IMR-90 (cell line): Measurements from ENCODE around the gene ZFR2. TPM values are rescaled to one million over a fixed set of nuclear protein-coding genes. Genes with fewer than 3 reads are reported as not detected.

Experiments
- ATAC-seq: fragments of 200-7000 bp; cut with Tn5 transposase; 2 replicates; pipeline ENCODE4 v1.9.1; 2020; ENCODE audit warnings: low read depth, mild to moderate bottlenecking, moderate library complexity
- BruUV-seq: library from RNA; stranded (reverse); fragments of 400-500 nt; replicated peaks from 2 replicates; lab custom pipeline; 2021; lab: Mats Ljungman, UMichigan
- CTCF ChIA-PET: fragments of 300-600 bp; formaldehyde crosslinking; extraction: SDS; loops from one replicate; lab custom pipeline; 2021; ENCODE audit warnings: antibody characterized with exemption; lab: Yijun Ruan, JAX
- POLR2A ChIA-PET: fragments of 300-600 bp; sonication (Branson Sonifier 250); formaldehyde crosslinking; loops from one replicate; lab custom pipeline; 2022; ENCODE audit warnings: antibody characterized with exemption; ENCODE audit not compliant: unreplicated experiment; lab: Charles Lee
- DNase-seq: peaks from one replicate; pipeline ENCODE4 v3.0.0; 2013
- H2AFZ ChIP-seq: replicated peaks from 2 replicates; pipeline ENCODE3; 2013; ENCODE audit warnings: low read length, mild to moderate bottlenecking; ENCODE audit not compliant: poor library complexity
- H2AK5ac ChIP-seq: 2 replicates; pipeline ENCODE4 v1.6.1; 2013; ENCODE audit warnings: low read depth, low read length, inconsistent platforms
- H2AK9ac ChIP-seq: replicated peaks from 2 replicates; pipeline ENCODE3; 2013; ENCODE audit warnings: mild to moderate bottlenecking, low read depth, low read length, moderate library complexity; ENCODE audit not compliant: poor library complexity
- H2BK120ac ChIP-seq: 2 replicates; pipeline ENCODE4 v1.6.1; 2013; ENCODE audit warnings: low read depth, low read length, inconsistent platforms
- H2BK15ac ChIP-seq: 3 replicates; pipeline ENCODE4 v1.6.1; 2013; ENCODE audit warnings: low read depth, low read length, inconsistent platforms
- H2BK20ac ChIP-seq: 2 replicates; pipeline ENCODE4 v1.6.1; 2013; ENCODE audit warnings: low read depth, mild to moderate bottlenecking, inconsistent platforms, low read length, moderate library complexity
- H2BK5ac ChIP-seq: 2 replicates; pipeline ENCODE4 v1.6.1; 2013; ENCODE audit warnings: mild to moderate bottlenecking, low read depth, low read length, inconsistent platforms; ENCODE audit not compliant: poor library complexity, severe bottlenecking
- H3K14ac ChIP-seq: replicated peaks from 2 replicates; pipeline ENCODE4 v1.6.1; 2013; ENCODE audit warnings: low read depth, low read length, inconsistent platforms
- H3K18ac ChIP-seq: 2 replicates; pipeline ENCODE4 v1.6.1; 2013; ENCODE audit warnings: low read depth, low read length, control low read depth
- H3K23ac ChIP-seq: 2 replicates; pipeline ENCODE4 v1.6.1; 2013; ENCODE audit warnings: low read depth, low read length, inconsistent platforms
- H3K27ac ChIP-seq: 2 replicates; pipeline ENCODE4 v1.5.1; 2013; ENCODE audit warnings: mild to moderate bottlenecking, control low read depth, low read length; ENCODE audit not compliant: insufficient read depth
- H3K27me3 ChIP-seq: 2 replicates; pipeline ENCODE4 v1.6.1; 2013; ENCODE audit warnings: low read length; ENCODE audit not compliant: control insufficient read depth, insufficient read depth
- H3K36me3 ChIP-seq: 2 replicates; pipeline ENCODE4 v1.6.1; 2013; ENCODE audit warnings: low read length, mixed read lengths; ENCODE audit not compliant: control insufficient read depth, insufficient read depth
- H3K4ac ChIP-seq: 2 replicates; pipeline ENCODE4 v1.6.1; 2013; ENCODE audit warnings: low read depth, low read length, inconsistent platforms
- H3K4me1 ChIP-seq: 2 replicates; pipeline ENCODE4 v1.6.1; 2013; ENCODE audit warnings: low read length, mixed read lengths; ENCODE audit not compliant: control insufficient read depth, insufficient read depth
- H3K4me2 ChIP-seq: 2 replicates; pipeline ENCODE4 v1.6.1; 2013; ENCODE audit warnings: low read depth, mild to moderate bottlenecking, control low read depth, low read length, moderate library complexity
- H3K4me3 ChIP-seq: 2 replicates; pipeline ENCODE4 v1.5.1; 2013; ENCODE audit warnings: low read depth, mild to moderate bottlenecking, control low read depth, low read length, moderate library complexity; ENCODE audit not compliant: insufficient read depth
- H3K56ac ChIP-seq: 2 replicates; pipeline ENCODE4 v1.6.1; 2013; ENCODE audit warnings: low read length, inconsistent platforms; ENCODE audit not compliant: insufficient read depth; ENCODE audit errors: extremely low read depth
- H3K79me1 ChIP-seq, 2 experiments: 2 replicates each; pipeline ENCODE4 v1.6.1; 2013; ENCODE audit warnings: low read length in 2 of 2, inconsistent platforms in 1 of 2, low read depth in 1 of 2
- H3K9ac ChIP-seq: 2 replicates; pipeline ENCODE4 v1.6.1; 2013; ENCODE audit warnings: low read depth, low read length, control low read depth
- H3K9me1 ChIP-seq: 2 replicates; pipeline ENCODE4 v1.6.1; 2013; ENCODE audit warnings: low read length, inconsistent platforms; ENCODE audit not compliant: insufficient read depth
- H3K9me3 ChIP-seq: 2 replicates; pipeline ENCODE4 v1.6.1; 2013; ENCODE audit warnings: low read length; ENCODE audit not compliant: control insufficient read depth, insufficient read depth
- H4K20me1 ChIP-seq: 2 replicates; pipeline ENCODE4 v1.6.1; 2013; ENCODE audit warnings: low read length, inconsistent platforms; ENCODE audit not compliant: insufficient read depth
- H4K5ac ChIP-seq: 2 replicates; pipeline ENCODE4 v1.6.1; 2013; ENCODE audit warnings: mild to moderate bottlenecking, low read depth, low read length, control low read depth
- H4K8ac ChIP-seq, 2 experiments: 2 replicates each; pipeline ENCODE4 v1.6.1; 2013; ENCODE audit warnings: low read depth in 2 of 2, low read length in 2 of 2, control low read depth in 1 of 2, inconsistent platforms in 1 of 2
- H4K91ac ChIP-seq: 2 replicates; pipeline ENCODE4 v1.6.1; 2013; ENCODE audit warnings: low read depth, low read length, inconsistent platforms; ENCODE audit not compliant: insufficient read depth
- BHLHE40 ChIP-seq: fragments of 150-350 bp; IDR thresholded peaks from 2 replicates; pipeline ENCODE4 v1.6.1; 2016; ENCODE audit warnings: mild to moderate bottlenecking, low read depth, low read length
- CEBPB ChIP-seq: IDR thresholded peaks from 2 replicates; pipeline ENCODE4 v1.6.1; 2012; ENCODE audit warnings: low read depth, low read length, improper control_type of control experiment
- CTCF ChIP-seq: conservative IDR thresholded peaks from 2 replicates; pipeline ENCODE4 v1.5.1; 2012; ENCODE audit warnings: mild to moderate bottlenecking, low read depth, low read length, improper control_type of control experiment
- ELK1 ChIP-seq: fragments of 150-350 bp; IDR thresholded peaks from 2 replicates; pipeline ENCODE4 v1.6.1; 2016; ENCODE audit warnings: low read depth, mild to moderate bottlenecking, low read length, moderate library complexity, borderline replicate concordance
- MAZ ChIP-seq: IDR thresholded peaks from 2 replicates; pipeline ENCODE4 v1.6.1; 2012; ENCODE audit warnings: low read depth, mild to moderate bottlenecking, low read length, improper control_type of control experiment, moderate library complexity, borderline replicate concordance
- MXI1 ChIP-seq: IDR thresholded peaks from 2 replicates; pipeline ENCODE4 v1.6.1; 2012; ENCODE audit warnings: low read depth, mild to moderate bottlenecking, low read length, moderate library complexity, borderline replicate concordance
- RAD21 ChIP-seq: IDR thresholded peaks from 2 replicates; pipeline ENCODE4 v1.6.1; 2012; ENCODE audit warnings: low read length, improper control_type of control experiment
- RCOR1 ChIP-seq: IDR thresholded peaks from 2 replicates; pipeline ENCODE4 v1.6.1; 2012; ENCODE audit warnings: mild to moderate bottlenecking, low read length, improper control_type of control experiment; ENCODE audit not compliant: insufficient replicate concordance
- RFX5 ChIP-seq: IDR thresholded peaks from 2 replicates; pipeline ENCODE4 v1.8.0; 2012; ENCODE audit warnings: low read depth, mild to moderate bottlenecking, low read length, moderate library complexity
- SMC3 ChIP-seq: fragments of 150-350 bp; IDR thresholded peaks from 2 replicates; pipeline ENCODE4 v1.6.1; 2016; ENCODE audit warnings: low read depth, mild to moderate bottlenecking, antibody characterized with exemption, low read length, moderate library complexity
- WGBS, 2 experiments: methylation state at CpG; one replicate each; pipeline versions ENCODE4 v1.1.5 to v1.1.7; 2013; ENCODE audit warnings: missing lambda C conversion rate in 2 of 2; ENCODE audit not compliant: insufficient read length in 1 of 2; ENCODE audit errors: extremely low coverage in 2 of 2; 5-methylcytosine and 5-hydroxymethylcytosine counted together
- dilution Hi-C: fragments of 300-500 bp; cut with HindIII; formaldehyde crosslinking; loops from one replicate; pipeline ENCODE4 v1.14.3; 2018; ENCODE audit warnings: low sequenced_read_pairs; ENCODE audit not compliant: unreplicated experiment
- in situ Hi-C: fragments of 300-500 bp; cut with MboI; formaldehyde crosslinking; loops from 3 replicates; pipeline ENCODE4 v1.14.3; 2019; ENCODE audit warnings: low sequenced_read_pairs, inconsistent platforms, mixed read lengths
- intact Hi-C: fragments of 100-400 bp; cut with micrococcal nuclease; formaldehyde crosslinking; loops from 2 replicates; pipeline ENCODE4 v1.10.0; 2022
- polyA plus RNA-seq, 3 experiments: library from polyadenylated mRNA; depleted of rRNA; stranded (reverse); fragments of >200 nt; gene quantifications; 2 replicates each; pipeline ENCODE4 v1.2.3, GENCODE V29; 2012; ENCODE audit warnings: low replicate concordance in 1 of 3
- total RNA-seq: library from RNA; depleted of rRNA; stranded (reverse); fragments of >200 nt; gene quantifications from 2 replicates; pipeline ENCODE4 v1.2.3, GENCODE V29; 2012

Gene ZFR2
- total and polyA plus RNA-seq, 2 of the 4 experiments (the other 2 are of a cell fraction), result 0.19 TPM; not detected in 1

- TF ChIP-seq CTCF (no peak), CEBPB (no peak)
These were observed 90.6 kb downstream of the ZFR2 start (continued) for GRCh38 chr19:3778104-3778867.

- no peak for ATAC-seq
- Histone ChIP-seq H3K27me3 (peaks cover 5% of the 10 kb centered on the region; the same call in 1 of the 2 replicates), H3K9me1 (no peaks in the 10 kb centered on the region), H3K4me1 (no peaks in the 10 kb centered on the region), H2AK9ac (no peak overlapping the region), H3K27ac (no peak overlapping the region), H3K4ac (no peak overlapping the region), H3K4me3 (no peak overlapping the region), H2BK20ac (no peak overlapping the region), H3K9ac (no peak overlapping the region), H3K14ac (no peak overlapping the region), H2BK120ac (no peak overlapping the region), H4K91ac (no peak overlapping the region), H2AFZ (no peak overlapping the region), H4K8ac (no peak overlapping the region), H2BK5ac (no peak overlapping the region), H3K18ac (no peak overlapping the region), H3K9me3 (peaks cover 9% of the 10 kb centered on the region), H3K4me2 (no peak overlapping the region), H2AK5ac (no peak overlapping the region), H4K20me1 (no peaks in the 10 kb centered on the region), H3K79me1 (no peaks in the 10 kb centered on the region), H3K56ac (no peak overlapping the region), H2BK15ac (no peak overlapping the region), H3K23ac (no peak overlapping the region), H3K36me3 (no peaks in the 10 kb centered on the region), H4K5ac (no peak overlapping the region)
- intact Hi-C loops, result no loop called here
- dilution Hi-C loops, result no loop called here
- ChIA-PET POLR2A (no interaction called here), CTCF (no interaction called here)
- no peak for DNase-seq
- no TSS peak for BruUV-seq
- WGBS, 2 experiments, result 73% methylated on average over 1 of the region's 1 CpG; no CpG with 5 or more reads in 1 of the 2 experiments
- TF ChIP-seq RFX5 (no peak), RCOR1 (no peak), MAZ (no peak), BHLHE40 (no peak), RAD21 (no peak), ELK1 (no peak), MXI1 (no peak), SMC3 (no peak)
- in situ Hi-C loops, result no loop called here
These were observed 92.3 kb downstream of the ZFR2 start for GRCh38 chr19:3776479-3777040.
